Right lobe of liver (tissue), 6 donors: ENCODE data around the gene EMC9. TPM values are rescaled to one million over a fixed set of nuclear protein-coding genes. Genes with fewer than 3 reads are reported as not detected.

Experiments
- ATAC-seq, 4 donors: fragments of 200-7000 bp; cut with Tn5 transposase; one replicate each; pipeline ENCODE4 v1.9.1; 2020; ENCODE audit warnings: mild to moderate bottlenecking in 4 of 4, moderate library complexity in 4 of 4
- DNase-seq, 3 donors: peaks; one replicate each; pipeline ENCODE4 v3.0.0-alpha.2; 2020
- H3K27ac ChIP-seq, 3 donors: fragments of 200-600 bp; one replicate each; pipeline ENCODE4 v1.8.0; 2022
- H3K27me3 ChIP-seq, 2 donors: fragments of 200-600 bp; one replicate each; pipeline ENCODE4 v1.8.0; 2022
- H3K36me3 ChIP-seq, 4 donors: fragments of 200-600 bp; sonication (generic) in 1 of 4; one replicate each; pipeline versions ENCODE4 v1.5.1 to v1.8.0; 2017 to 2022; ENCODE audit warnings: control low read depth in 1 of 4
- H3K4me1 ChIP-seq, 4 donors: fragments of 200-600 bp; sonication (generic) in 1 of 4; one replicate each; pipeline versions ENCODE4 v1.5.1 to v1.8.0; 2017 to 2022; ENCODE audit warnings: control low read depth in 1 of 4
- H3K4me3 ChIP-seq, 3 donors: fragments of 200-600 bp; one replicate each; pipeline ENCODE4 v1.8.0; 2022
- H3K9me3 ChIP-seq, 4 donors: fragments of 200-600 bp; sonication (generic) in 1 of 4; one replicate each; pipeline versions ENCODE4 v1.5.1 to v1.8.0; 2017 to 2022; ENCODE audit warnings: control low read depth in 1 of 4
- POLR2A ChIP-seq: fragments of 450-650 bp; IDR thresholded peaks from one replicate; pipeline ENCODE4 v1.6.1; 2017; ENCODE audit warnings: antibody characterized with exemption, mild to moderate bottlenecking
- WGBS: methylation state at CpG from one replicate; pipeline ENCODE4 v1.1.6; 2018; ENCODE audit warnings: low coverage, low lambda C conversion rate; ENCODE audit not compliant: insufficient coverage; ENCODE audit errors: missing lambda C conversion rate; 5-methylcytosine and 5-hydroxymethylcytosine counted together
- intact Hi-C, 2 donors: fragments of 100-400 bp; cut with DNase I; formaldehyde crosslinking; loops; one replicate each; pipeline versions ENCODE4 v1.11.2 to v1.14.1; 2022
- total RNA-seq, 6 experiments: library from RNA; depleted of rRNA in 2 of 6; stranded (reverse); fragments of >200 nt in 2 of 6; fragmentation: NEBNext Ultra II Directional in 3 of 6; extraction: Animal tissue kit (Norgen Biotek cat#: 25700) in 3 of 6; gene quantifications; one replicate each; pipeline versions ENCODE4 v1.1.0 to v1.2.4, GENCODE V29; 2016 to 2023
- TF ChIP-seq, protein P1 (sequence below), 4 donors: fragments of 200-600 bp in 3 of 4; fragments of 450-650 bp in 1 of 4; IDR thresholded peaks; one replicate each; pipeline versions ENCODE4 v1.5.1 to v1.8.0; 2016 to 2022; ENCODE audit warnings: antibody characterized with exemption in 4 of 4, mild to moderate bottlenecking in 2 of 4
- donor health status: DM: no; HTN: yes; CAD: no.
- donor health status: DM: no; HTN: no; CAD: no.
- donor health status: DM: no; HTN: no; CAD: no.
- donor health status: DM: no; HTN: yes; CAD: no.
- donor health status: DM: no; HTN: yes; CAD: no.

Gene EMC9
- total RNA-seq, 6 experiments from 2014 or later: 10.2 to 21.4 (median 11.9) TPM

- Histone ChIP-seq H3K27me3 (no peaks in the 10 kb centered on the region), H3K27ac (peak overlapping the region; percentile 56 to 98 (median 81)), H3K4me1 (peaks cover 0 to 35% (median 11%) of the 10 kb centered on the region in 4 donors), H3K36me3 (peaks cover 3 to 62% (median 28%) of the 10 kb centered on the region in 4 donors), H3K4me3 (no peak overlapping the region), H3K9me3 (no peaks in the 10 kb centered on the region)
- intact Hi-C loops: loop anchor here in 1 of 2 donors (10.0 kb wide), 2 partner anchors 65 to 95 kb away; partner anchors contain the start of gene PCK2
- no peak for ATAC-seq
- no peak for TF ChIP-seq POLR2A
- TF ChIP-seq, protein P1, sequence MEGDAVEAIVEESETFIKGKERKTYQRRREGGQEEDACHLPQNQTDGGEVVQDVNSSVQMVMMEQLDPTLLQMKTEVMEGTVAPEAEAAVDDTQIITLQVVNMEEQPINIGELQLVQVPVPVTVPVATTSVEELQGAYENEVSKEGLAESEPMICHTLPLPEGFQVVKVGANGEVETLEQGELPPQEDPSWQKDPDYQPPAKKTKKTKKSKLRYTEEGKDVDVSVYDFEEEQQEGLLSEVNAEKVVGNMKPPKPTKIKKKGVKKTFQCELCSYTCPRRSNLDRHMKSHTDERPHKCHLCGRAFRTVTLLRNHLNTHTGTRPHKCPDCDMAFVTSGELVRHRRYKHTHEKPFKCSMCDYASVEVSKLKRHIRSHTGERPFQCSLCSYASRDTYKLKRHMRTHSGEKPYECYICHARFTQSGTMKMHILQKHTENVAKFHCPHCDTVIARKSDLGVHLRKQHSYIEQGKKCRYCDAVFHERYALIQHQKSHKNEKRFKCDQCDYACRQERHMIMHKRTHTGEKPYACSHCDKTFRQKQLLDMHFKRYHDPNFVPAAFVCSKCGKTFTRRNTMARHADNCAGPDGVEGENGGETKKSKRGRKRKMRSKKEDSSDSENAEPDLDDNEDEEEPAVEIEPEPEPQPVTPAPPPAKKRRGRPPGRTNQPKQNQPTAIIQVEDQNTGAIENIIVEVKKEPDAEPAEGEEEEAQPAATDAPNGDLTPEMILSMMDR (IDR thresholded peaks at IDR 0.05): no peak
- no peak for DNase-seq
- WGBS: 77% methylated on average over 7 of the region's 11 CpGs
Observed at GRCh38 chr14:24159777-24160498, 18.5 kb upstream of the EMC9 start.

- intact Hi-C loops: loop anchor here in 1 of 2 donors (10.0 kb wide), 1 partner anchor 63 kb away; the partner anchor contains the start of gene PCK2
- H3K36me3 ChIP-seq: peaks cover 0 to 60% (median 18%) of the 10 kb centered on the region in 4 donors
Observed at GRCh38 chr14:24157331-24157730, 15.9 kb upstream of the EMC9 start.

GRCh38 chr14:24156840-24157239 is 15.4 kb upstream of the EMC9 start:
- H3K9me3 ChIP-seq: no peaks in the 10 kb centered on the region
- H3K36me3 ChIP-seq: peaks cover 0 to 65% (median 23%) of the 10 kb centered on the region in 4 donors
- intact Hi-C loops: loop anchor here in 1 of 2 donors (10.0 kb wide), 1 partner anchor 62 kb away; the partner anchor contains the start of gene PCK2
- peaks cover 0 to 19% (median 5%) of the 10 kb centered on the region in 4 donors for H3K4me1 ChIP-seq
- no peak for ATAC-seq
- WGBS: no CpG with 5 or more reads among the region's 1 CpG
- no peak for TF ChIP-seq POLR2A
- TF ChIP-seq, protein P1 (IDR thresholded peaks at IDR 0.05): no peak
- DNase-seq: no peak
- no peak overlapping the region for H3K4me3 ChIP-seq
- no peak overlapping the region for H3K27ac ChIP-seq
- H3K27me3 ChIP-seq: no peaks in the 10 kb centered on the region

More at GRCh38 chr14:24157331-24157730, 15.9 kb upstream of the EMC9 start:
- Histone ChIP-seq H3K4me3 (no peak overlapping the region), H3K27ac (no peak overlapping the region), H3K27me3 (no peaks in the 10 kb centered on the region), H3K9me3 (no peaks in the 10 kb centered on the region), H3K4me1 (peaks cover 0 to 24% (median 7%) of the 10 kb centered on the region in 4 donors)
- 74% methylated on average over 6 of the region's 12 CpGs for WGBS
- DNase-seq (peak in 1 of 3 donors; percentile 26), ATAC-seq (no peak)
- no peak for TF ChIP-seq POLR2A
- TF ChIP-seq, protein P1 (IDR thresholded peaks at IDR 0.05): no peak

GRCh38 chr14:24155100-24155499 is 13.7 kb upstream of the EMC9 start:
- TF ChIP-seq POLR2A: no peak
- TF ChIP-seq, protein P1 (IDR thresholded peaks at IDR 0.05): no peak
- Histone ChIP-seq H3K4me1 (peaks cover 0 to 6% (median under 1%) of the 10 kb centered on the region in 4 donors), H3K4me3 (no peak overlapping the region), H3K36me3 (peaks cover 0 to 76% (median 33%) of the 10 kb centered on the region in 4 donors), H3K27ac (no peak overlapping the region), H3K9me3 (no peaks in the 10 kb centered on the region), H3K27me3 (no peaks in the 10 kb centered on the region)
- WGBS: 95% methylated on average over 4 of the region's 10 CpGs
- DNase-seq (peak in 1 of 3 donors; percentile 30), ATAC-seq (no peak)
- intact Hi-C loops: loop anchor here in 1 of 2 donors (10.0 kb wide), 1 partner anchor 60 kb away; the partner anchor contains the start of gene PCK2
